AG08395 (cell line): ENCODE data around the gene PRICKLE3.
"Not testable (repeated sequence)": the region's sequence is repeated elsewhere in the genome, so short reads cannot be mapped to it uniquely, and the experiment has no call there.

Experiments used
- DNase-seq: peaks from one replicate; pipeline ENCODE4 v3.0.0; 2012; ENCODE audit warnings: mixed read lengths, low spot score

PRICKLE3 gene

DNA sequence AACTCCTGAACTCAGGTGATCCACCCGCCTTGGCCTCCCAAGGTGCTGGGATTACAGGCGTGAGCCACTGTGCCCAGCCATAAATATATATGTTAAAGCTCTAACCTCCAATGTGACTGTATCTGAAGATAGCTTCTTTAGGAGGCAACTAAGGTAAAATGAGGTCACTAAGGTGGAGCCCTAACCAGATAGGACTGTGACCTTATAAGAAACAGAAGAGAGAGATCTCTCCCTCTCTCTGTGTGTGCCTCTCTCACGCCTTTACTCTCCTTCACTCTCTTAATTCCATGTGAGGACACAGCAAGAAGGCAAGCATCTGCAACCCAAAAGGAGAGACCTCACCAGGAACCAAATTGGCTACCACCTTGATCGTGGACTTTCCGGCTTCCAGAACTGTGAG, 24.5 kb downstream of the PRICKLE3 start:
- DNase-seq, result no peak

DNA sequence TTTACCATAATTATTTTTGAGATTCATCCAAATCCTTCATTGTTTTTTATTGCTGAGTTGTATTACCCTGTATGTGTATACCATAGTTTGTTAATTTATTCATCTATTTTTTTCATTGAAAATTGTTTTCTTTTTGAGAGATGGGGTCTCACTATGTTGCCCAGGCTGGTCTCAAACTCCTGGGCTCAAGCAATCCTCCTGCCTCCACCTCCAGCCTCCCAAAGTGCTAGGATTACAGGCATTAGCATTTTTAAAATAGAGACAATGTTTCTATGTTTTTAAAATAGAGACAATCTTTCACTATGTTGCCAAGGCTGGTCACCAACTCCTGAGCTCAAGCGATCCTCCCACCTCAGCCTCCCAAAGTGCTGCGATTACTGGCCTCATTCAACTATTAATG, 25.3 kb downstream of the PRICKLE3 start:
- DNase-seq, result no peak

DNA sequence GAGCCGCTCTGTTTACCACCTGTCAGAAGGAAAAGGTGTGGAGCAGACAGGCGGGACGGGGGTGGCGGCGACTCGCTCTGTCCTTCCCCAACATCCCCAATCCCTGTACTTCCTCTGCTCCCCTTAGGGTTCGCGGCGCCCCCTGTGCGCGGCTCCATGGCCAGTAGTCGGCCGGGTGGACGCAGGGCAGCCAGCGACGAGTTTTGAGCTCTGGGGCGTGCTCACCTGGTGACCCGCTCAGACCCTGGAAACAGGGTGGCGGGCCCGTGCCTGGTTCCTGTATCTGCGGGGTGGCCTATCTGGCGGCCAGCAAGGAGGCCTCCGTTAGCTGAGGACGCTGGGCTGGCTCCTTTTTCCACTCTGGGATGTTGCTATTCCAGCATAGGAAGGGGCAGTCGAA, 29.0 kb downstream of the PRICKLE3 start:
- DNase-seq, result no peak

DNA sequence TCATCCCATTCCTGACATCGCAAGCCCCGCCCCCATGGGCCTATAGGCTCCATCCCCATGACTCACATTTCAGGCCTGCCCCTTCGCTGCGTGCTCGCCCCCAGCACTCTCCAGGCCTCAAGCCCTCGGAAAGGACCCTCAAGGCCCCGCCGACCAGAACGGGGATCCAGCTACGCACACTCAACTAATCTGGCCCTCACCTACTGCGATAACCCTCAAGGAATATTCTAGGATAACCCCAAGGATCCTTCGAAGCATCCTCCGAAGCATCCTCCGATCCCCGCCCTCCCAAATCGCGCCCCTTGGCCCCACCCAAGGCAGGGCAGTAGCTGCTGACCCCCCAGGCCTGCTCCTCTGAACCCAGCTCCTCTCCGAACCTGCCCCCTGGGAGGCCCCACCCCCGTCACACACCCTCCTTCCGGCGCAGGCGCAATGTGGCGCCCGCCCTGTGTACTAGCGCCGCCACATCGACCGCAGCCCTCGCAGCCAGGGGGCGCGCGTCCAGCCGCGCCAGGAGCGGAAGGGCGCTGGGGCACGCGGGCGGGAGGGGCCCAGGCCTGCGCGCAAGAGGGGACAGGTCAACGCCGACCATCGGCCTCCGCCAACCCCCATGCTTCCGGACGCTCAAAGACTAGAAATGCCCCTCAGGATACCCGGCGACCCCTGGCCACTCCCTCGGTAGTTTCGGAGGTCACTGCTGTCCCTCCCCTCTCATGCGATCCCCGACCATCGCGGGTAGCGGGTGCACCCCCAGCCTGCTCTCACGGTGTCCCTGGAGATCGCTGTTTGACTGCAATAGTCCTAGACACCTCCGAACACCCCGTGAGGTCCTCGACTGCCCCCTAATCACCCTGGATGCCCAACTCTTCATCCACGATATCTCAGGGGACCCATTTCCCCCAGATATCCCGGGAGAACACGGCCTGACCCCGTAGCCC, 30.0 kb downstream of the PRICKLE3 start:
- peak; percentile 88 for DNase-seq

DNA sequence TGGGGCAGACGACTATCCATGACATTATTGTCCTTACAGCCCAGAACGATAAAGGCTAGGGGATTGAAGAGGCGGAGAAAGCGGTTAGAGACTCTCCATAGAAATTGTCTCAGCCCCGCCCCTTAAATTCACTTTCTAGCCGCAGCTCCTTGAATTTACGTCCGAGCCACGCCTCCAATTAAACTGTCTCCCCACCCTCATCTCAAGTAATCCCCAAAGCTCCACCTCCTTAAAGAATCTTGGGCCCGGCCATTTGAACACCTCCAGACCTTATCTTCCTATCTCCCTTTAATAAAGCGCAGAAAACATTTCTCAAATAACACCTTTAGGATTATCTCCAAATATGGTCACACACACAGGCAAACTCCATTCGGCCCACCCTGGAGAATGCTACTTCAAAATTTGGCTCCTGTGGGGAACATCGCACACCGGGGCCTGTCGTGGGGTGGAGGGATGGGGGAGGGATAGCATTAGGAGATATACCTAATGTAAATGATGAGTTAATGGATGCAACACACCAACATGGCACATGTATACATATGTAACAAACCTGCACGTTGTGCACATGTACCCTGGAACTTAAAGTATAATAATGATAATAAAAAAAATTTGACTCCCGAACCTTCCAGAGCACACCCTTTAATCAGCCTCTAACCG, 30.8 kb downstream of the PRICKLE3 start:
- peak; percentile 46 for DNase-seq

DNA sequence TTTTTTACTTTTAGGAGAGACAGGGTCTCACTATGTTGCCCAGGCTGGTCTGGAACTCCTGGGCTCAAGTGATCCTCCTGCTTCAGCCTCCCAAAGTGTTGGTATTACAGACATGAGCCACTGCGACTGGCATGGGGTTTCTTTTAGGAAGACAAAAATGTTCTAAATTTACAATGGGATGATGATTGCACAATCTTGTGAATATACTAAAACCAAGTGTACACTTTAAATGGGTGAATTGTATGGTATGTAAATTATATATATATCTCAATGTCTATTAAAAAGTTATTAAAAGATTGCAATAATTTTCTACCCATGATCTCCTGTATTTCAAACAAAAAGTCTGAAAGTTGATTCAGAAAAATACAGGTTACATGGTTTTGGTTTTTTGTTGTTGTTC, 32.7 kb downstream of the PRICKLE3 start:
- DNase-seq, result no peak

DNA sequence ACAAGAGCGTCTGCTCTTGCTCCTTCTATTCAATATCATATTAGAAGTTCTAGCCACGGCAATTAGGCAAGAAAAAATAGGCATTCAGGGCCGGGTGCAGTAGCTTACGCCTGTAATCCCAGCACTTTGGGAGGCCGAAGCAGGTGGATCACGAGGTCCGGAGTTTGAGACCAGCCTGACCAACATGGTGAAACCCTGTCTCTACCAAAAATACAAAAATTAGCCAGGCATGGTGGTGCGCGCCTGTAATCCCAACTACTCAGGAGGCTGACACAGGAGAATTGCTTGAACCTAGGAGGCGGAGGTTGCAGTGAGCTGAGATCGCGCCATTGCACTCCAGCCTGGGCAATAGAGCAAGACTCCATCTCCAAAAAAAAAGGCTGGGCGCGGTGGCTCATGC, 36.9 kb downstream of the PRICKLE3 start:
- DNase-seq, result not testable (repeated sequence)

DNA sequence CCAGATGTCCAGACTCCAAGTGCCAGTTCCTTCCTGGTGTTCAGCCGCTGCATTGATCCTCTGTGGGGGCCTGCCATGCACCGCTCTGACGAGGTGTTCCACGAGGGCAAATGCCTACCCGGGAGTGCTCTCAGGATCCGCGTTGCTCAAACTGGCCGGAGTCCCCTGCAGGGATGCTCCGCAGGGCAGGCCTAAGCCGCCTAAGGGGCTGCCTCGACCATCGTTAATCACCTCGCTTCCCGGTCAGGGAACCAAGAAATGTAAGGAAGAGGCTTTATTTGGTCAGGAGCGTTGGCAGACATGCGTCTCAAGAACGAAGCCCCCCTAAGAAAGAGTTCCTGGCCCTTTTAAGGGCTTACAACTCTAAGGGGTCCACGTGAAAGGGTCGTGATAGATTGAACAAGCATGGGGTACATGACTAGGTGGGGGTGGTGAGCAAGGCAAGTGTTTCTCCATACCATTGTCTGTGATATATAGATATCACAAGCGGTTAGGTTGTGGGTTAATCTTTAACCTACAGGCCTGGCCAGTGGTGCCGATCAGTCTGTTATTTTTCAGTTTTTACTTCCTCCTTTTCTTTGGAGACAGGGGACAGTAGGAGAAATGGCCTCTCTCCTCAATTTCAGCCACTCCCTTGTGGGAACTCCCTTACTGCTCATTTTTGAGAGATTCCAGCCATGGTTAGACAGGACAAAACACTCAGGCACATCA, 37.6 kb downstream of the PRICKLE3 start:
- DNase-seq, result not testable (repeated sequence)

DNA sequence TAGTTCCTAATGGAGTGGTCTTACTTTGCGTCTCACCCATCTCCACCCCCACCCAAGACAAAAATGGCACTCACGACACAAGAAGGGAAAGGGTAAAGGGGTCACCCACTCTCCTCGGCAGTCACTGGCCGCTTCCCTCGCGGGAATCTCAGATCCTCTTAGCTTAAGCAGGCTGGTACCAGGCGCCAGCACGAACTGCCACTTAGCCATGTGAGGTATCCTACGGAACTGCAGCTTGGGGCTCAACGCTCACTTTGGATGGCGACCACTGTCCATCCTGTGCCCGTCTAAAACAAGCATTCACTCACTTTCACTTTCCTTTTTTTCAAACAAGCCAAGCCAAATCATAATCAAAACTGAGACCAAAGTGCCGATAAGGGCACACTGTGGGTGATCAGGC, 38.2 kb downstream of the PRICKLE3 start:
- DNase-seq, result no peak

DNA sequence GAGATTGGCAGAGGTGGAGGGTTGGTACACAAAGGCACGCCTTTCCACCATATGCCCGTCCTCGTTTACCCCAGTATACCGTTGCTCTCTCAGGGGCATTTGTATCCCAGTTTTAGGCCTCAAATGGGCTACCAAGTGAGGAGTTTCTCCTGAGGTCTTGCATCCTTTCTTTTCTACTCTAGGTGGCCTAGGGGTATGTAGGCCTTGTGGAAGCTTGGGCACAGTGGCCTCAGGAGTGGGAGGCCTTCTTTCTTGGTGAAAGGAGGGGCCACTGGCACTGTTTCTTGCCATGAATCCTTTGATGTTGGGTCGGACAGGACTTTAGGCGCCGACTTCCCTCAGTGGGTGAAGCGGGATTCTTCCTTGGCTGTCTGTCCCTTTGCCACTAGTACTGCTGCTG, 38.9 kb downstream of the PRICKLE3 start:
- no peak for DNase-seq

DNA sequence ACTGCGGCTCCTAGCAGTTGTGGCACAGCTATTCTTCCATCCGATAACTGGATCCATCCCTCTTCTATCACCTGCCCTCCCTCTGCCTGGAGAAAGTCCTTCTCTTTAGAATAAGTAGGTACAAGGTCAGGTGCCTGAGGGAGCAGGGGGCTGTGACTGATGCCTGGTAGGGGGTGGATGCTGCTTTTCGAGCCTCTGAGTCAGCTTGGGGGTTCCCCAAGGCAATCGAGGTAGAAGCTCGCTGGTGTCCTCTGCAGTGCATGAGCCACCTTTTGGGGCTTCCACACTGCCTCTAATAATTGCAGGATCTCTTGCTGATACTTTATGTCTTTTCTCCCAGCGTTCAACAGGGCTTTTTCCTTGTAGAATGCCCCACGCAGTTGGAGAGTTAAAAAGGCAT, 43.0 kb downstream of the PRICKLE3 start:
- DNase-seq, result not testable (repeated sequence)

DNA sequence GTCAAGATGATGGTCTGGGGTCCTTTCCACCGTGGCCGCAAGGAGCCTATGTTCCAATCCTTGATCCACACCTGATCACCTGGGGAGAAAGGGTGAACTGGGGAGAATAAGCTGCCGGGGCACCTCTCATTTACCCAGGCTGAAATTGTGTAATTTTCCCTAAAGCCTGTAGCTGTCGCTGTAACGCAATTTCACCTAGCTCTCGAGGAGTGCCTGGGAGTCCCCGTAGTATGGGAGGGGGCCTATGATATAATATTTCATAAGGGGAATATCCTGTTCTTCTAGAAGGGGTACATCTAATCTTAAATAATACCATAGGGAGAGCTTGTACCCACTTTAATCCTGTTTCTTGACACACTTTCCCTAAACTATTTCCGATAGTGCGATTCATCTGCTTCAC, 43.9 kb downstream of the PRICKLE3 start:
- DNase-seq, result not testable (repeated sequence)

DNA sequence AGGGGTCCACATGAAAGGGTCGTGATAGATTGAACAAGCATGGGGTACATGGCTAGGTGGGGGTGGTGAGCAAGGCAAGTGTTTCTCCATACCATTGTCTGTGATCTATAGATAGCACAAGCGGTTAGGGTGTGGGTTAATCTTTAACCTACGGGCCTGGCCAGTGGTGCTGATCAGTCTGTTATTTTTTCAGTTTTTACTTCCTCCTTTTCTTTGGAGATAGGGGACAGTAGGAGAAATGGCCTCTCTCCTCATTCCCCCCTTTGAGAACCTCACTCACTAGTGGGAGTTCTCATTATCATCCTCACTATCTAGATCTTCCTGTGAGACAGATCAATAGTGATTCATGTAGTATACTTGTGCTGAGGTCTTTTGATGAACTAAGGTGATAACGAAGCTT, 46.5 kb downstream of the PRICKLE3 start:
- DNase-seq, result no peak

DNA sequence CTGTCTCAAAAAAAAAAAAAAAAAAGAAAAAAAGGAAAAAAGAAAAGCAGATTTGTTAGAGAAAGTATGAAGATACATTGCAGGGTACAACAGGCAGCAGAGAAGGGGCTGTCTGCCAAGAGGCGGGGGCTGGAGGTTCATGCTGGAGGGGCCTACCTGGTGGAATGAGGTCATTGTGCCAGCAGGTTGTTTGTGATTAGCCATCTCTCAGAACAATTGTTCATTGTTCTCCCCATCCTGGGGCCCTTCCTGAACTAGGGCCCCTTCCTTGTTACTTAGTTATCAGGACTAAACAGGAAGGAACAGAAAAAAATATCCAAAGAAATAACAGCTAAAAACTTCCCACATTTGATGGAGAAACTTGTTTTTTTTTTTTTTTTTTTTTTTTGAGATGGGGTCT, 48.7 kb downstream of the PRICKLE3 start:
- no peak for DNase-seq

DNA sequence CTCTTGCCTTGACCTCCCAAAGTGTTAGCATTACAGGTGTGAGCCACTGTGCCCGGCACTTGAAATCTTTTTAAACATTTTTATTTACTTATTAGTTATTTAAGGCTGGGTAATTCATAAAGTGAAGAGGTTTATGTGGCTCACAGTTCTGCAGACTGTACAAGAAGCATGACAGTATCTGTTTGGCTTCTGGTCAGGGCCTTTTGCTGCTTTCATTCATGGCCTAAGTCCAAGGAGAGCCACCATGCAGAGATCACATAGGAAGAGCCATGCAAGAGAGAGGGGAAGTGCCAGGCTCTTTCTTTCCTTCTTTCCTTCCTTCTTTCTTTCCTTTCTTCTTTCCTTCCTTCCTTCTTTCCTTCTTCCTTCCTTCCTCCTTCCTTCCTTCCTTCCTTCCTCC, 52.4 kb downstream of the PRICKLE3 start:
- DNase-seq, result no peak

DNA sequence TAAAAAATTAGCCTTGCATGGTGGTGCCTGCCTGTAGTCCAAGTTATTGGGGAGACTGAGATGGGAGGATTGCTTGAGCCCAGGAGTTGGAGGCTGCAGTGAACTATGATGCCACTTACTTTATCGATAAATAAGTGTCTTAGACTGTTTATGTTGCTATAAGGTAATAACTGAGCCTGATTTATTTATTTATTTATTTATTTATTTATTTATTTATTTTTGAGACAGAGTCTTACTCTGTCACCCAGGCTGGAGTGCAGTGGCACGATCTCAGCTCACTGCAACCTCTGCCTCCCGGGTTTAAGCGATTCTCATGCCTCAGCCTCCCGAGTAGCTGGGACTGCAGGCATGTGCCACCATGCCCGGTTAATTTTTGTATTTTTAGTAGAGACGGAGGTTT, 53.9 kb downstream of the PRICKLE3 start:
- DNase-seq, result not testable (repeated sequence)

DNA sequence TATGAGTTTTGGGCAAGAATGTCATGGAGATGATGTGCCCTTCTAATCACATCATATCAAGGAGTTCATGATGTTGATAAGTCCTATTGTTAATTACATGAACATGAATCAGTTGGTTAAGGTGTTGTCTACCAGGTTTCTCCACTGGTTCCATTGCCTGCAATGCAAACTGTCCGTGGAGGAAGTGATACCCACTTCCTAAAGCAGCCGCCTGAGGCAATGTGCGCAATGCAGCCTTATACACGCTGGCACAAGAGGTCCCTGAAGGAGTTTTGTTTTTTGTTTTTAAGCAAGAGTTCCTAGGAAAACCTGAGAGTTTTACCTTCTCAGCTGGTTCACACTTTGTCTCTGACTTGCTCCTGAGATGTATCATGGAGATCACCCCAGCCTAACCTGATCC, 56.7 kb downstream of the PRICKLE3 start:
- DNase-seq, result no peak

DNA sequence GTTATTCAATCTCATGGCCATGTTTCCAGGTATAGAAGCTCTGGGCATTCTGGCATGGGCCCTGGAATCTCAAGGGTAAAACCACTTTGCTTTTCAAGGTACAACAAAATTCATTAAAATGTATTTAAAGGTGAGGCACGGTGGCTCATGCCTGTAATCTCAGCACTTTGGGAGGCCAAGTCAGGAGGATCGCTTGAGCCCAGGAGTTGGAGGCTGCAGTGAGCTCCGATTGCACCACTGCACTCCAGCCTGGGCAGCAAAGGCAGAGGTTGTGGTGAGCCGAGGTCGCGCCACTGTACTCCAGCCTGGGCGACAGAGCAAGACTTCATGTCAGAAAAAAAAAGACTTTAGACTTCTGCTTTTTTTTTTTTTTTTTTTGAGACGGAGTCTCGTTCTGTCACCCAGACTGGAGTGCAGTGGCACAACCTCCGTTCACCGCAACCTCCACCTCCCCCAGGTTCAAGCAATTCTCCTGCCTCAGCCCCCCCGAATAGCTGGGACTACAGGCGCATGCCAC, 58.4 kb downstream of the PRICKLE3 start:
- not testable (repeated sequence) for DNase-seq
